H1 (cell line): Measurements from ENCODE around the gene MPST. TPM values are rescaled to one million over a fixed set of nuclear protein-coding genes. Genes with fewer than 3 reads are reported as not detected.

ENCODE experiments used
- BCL11A ChIP-seq, 2 experiments: IDR thresholded peaks; one replicate each; pipeline ENCODE4 v1.6.1; 2011; ENCODE audit warnings: low read depth in 2 of 2, low read length in 2 of 2, mild to moderate bottlenecking in 2 of 2
- KDM5A ChIP-seq: fragments of 200-600 bp; IDR thresholded peaks from 2 replicates; pipeline ENCODE4 v1.7.1; 2012; ENCODE audit warnings: mild to moderate bottlenecking, low read length, inconsistent platforms, mixed read lengths
- SP1 ChIP-seq: IDR thresholded peaks from 2 replicates; pipeline ENCODE4 v1.6.1; 2011; ENCODE audit warnings: low read depth, low read length
- USF2 ChIP-seq: IDR thresholded peaks from 2 replicates; pipeline ENCODE4 v1.6.1; 2011; ENCODE audit warnings: low read length, improper control_type of control experiment
- polyA plus RNA-seq, 7 experiments: library from polyadenylated mRNA; depleted of rRNA in 3 of 7; stranded (reverse) in 5 of 7; unstranded in 2 of 7; fragments of >200 nt in 5 of 7; fragments of 200-250 nt in 2 of 7; gene quantifications; 1 replicate in 5 of 7; 2 replicates in 1 of 7; 4 replicates in 1 of 7; pipeline versions ENCODE4 v1.2.1 to v1.2.3, GENCODE V29; 2011 to 2013; ENCODE audit warnings: missing spikeins in 2 of 7, mixed read lengths in 2 of 7
- total RNA-seq: library from RNA; stranded (reverse); fragmentation: NEBNext Ultra II Directional; extraction: Animal tissue kit (Norgen Biotek cat#: 25700); gene quantifications from 2 replicates; pipeline ENCODE4 v1.2.1, GENCODE V29; 2021

MPST gene
- total and polyA plus RNA-seq, 2 of the 8 experiments (the other 6 are each of a cell fraction or from before 2014, with no cell fraction given), result 86.0 to 124 TPM

DNA sequence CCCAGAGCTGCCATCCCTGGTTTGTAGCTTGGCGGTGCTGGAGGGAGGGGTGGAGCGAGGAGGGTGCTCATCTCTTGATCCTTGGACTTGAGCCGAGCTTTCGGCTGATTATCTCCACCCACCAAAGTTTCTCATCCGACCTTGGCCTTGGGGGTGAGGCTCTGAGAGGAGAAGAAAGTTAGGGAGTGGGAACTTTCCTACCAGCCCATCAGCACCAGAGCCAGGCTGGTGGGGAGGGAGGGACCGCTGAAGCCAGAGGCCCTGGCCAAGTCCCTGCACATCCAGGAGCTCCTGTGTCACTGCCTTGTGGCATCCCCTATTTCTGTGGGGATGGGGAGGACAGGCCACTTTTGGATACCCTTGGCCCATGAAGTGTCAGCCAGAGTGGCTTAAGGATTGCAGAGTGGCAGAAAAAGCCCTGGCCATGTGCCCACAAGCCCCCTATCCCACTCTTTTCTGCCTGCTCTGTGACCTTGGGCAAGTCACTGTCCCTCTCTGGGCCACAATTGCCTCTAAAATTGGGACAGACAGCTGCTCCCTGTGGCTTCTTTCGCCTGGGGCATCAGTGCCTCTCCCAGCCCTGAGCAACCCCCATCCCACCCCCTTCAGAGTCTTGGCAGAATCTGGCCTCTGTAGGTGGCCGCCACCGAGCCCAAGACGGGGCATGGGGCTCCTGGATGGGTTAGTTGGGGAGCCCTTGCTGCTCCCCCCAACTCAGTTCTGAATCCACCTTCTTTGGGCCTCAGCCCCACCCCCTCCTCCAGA is 42.3 kb downstream of the MPST start (continued):
- TF ChIP-seq BCL11A (IDR thresholded peaks at IDR 0.05; ENCODE audit: low read depth in 2 of 2, low read length in 2 of 2) (no peak), KDM5A (no peak), SP1 (no peak), USF2 (no peak)
